Measurements from ENCODE around the gene CALHM6. TPM values are rescaled to one million over a fixed set of nuclear protein-coding genes. Genes with fewer than 3 reads are reported as not detected.

Gene CALHM6
- total and polyA plus RNA-seq, 9 of the 15 experiments (the other 6 are each of a cell fraction or from before 2014, with no cell fraction given) = 0.24 TPM; not detected in 8

DNA sequence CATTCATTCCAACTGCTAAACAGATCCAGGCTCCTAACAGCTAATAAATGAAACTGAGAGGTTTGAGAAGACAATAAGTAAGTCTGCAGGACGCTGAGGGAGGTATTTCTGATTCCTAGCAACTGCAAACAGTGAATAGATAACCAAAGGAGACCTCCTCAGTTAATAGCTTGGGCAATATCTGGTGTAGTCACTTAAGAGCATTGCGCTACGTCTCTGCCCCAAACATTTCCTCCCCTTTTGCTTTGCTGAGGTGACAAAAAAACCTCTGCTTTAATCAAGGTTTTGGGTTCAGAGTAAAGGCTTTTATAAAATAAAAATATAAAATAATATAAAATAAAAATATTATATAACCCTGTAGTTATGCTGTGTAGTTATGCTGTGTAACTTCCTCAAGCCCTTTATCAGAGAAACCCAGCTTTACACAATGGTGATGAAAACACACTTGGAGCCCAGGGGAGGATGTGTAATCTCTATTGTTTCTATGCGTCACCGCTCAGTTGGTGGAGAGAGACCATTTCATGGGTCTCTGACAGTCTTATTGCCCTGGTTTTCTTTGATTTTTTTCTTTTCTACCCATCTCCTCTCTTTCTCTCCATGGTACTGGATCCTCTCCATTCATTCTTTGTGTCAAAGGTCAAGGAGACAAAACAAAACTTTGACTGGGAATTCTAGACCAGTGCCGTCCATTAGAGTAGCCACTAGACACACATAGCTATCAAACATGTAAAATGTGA lies 31.3 kb downstream of the CALHM6 start (continued):
- TF ChIP-seq NFRKB (IDR thresholded peaks at IDR 0.05; ENCODE audit: low read depth) (no peak; the same call in 1 of the 2 replicates), RFX1 (IDR thresholded peaks at IDR 0.05) (peak; percentile 52), HMG20B (CRISPR knock-in tag; IDR thresholded peaks at IDR 0.05) (no peak), FOXM1 (IDR thresholded peaks at IDR 0.05; ENCODE audit: low read depth) (peak; percentile 60), FOXM1 (CRISPR knock-in tag; IDR thresholded peaks at IDR 0.05; ENCODE audit: low read depth) (no peak), GABPA (tag; conservative IDR thresholded peaks at IDR 0.05; ENCODE audit: low read depth) (0 out of 2 replicates have a peak, but pooled peaks have one; percentile 18), ZNF561 (CRISPR knock-in tag; conservative IDR thresholded peaks at IDR 0.05) (no peak), CCNT2 (IDR thresholded peaks at IDR 0.05; ENCODE audit: borderline replicate concordance, extremely low read depth, insufficient read length, low read depth, low read length) (peak; percentile 65), ETV1 (tag; conservative IDR thresholded peaks at IDR 0.05; ENCODE audit: low read depth) (0 out of 2 replicates have a peak, but pooled peaks have one; percentile 34), SMARCC2 (IDR thresholded peaks at IDR 0.05; ENCODE audit: low read depth) (peak; percentile 91), NCOR1 (IDR thresholded peaks at IDR 0.05) (peak; percentile 81), HNRNPH1 (optimal IDR thresholded peaks at IDR 0.05; ENCODE audit: low read depth, low read length) (no peak), POU5F1 (IDR thresholded peaks at IDR 0.05; ENCODE audit: borderline replicate concordance, low read depth, low read length, partially characterized antibody) (no peak), MEIS2 (IDR thresholded peaks at IDR 0.05; ENCODE audit: partially characterized antibody) (peak; percentile 61), NEUROD1 (IDR thresholded peaks at IDR 0.05; ENCODE audit: borderline replicate concordance, low read depth, low read length, partially characterized antibody) (peak; percentile 59)
- TF ChIP-seq, protein P1, sequence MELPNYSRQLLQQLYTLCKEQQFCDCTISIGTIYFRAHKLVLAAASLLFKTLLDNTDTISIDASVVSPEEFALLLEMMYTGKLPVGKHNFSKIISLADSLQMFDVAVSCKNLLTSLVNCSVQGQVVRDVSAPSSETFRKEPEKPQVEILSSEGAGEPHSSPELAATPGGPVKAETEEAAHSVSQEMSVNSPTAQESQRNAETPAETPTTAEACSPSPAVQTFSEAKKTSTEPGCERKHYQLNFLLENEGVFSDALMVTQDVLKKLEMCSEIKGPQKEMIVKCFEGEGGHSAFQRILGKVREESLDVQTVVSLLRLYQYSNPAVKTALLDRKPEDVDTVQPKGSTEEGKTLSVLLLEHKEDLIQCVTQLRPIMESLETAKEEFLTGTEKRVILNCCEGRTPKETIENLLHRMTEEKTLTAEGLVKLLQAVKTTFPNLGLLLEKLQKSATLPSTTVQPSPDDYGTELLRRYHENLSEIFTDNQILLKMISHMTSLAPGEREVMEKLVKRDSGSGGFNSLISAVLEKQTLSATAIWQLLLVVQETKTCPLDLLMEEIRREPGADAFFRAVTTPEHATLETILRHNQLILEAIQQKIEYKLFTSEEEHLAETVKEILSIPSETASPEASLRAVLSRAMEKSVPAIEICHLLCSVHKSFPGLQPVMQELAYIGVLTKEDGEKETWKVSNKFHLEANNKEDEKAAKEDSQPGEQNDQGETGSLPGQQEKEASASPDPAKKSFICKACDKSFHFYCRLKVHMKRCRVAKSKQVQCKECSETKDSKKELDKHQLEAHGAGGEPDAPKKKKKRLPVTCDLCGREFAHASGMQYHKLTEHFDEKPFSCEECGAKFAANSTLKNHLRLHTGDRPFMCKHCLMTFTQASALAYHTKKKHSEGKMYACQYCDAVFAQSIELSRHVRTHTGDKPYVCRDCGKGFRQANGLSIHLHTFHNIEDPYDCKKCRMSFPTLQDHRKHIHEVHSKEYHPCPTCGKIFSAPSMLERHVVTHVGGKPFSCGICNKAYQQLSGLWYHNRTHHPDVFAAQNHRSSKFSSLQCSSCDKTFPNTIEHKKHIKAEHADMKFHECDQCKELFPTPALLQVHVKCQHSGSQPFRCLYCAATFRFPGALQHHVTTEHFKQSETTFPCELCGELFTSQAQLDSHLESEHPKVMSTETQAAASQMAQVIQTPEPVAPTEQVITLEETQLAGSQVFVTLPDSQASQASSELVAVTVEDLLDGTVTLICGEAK (IDR thresholded peaks at IDR 0.05) = no peak
- TF ChIP-seq, protein P1 (CRISPR knock-in tag; IDR thresholded peaks at IDR 0.05) = no peak
- TF ChIP-seq, protein P2, sequence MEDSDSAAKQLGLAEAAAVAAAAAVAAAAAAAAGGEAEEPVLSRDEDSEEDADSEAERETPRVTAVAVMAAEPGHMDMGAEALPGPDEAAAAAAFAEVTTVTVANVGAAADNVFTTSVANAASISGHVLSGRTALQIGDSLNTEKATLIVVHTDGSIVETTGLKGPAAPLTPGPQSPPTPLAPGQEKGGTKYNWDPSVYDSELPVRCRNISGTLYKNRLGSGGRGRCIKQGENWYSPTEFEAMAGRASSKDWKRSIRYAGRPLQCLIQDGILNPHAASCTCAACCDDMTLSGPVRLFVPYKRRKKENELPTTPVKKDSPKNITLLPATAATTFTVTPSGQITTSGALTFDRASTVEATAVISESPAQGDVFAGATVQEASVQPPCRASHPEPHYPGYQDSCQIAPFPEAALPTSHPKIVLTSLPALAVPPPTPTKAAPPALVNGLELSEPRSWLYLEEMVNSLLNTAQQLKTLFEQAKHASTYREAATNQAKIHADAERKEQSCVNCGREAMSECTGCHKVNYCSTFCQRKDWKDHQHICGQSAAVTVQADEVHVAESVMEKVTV (CRISPR knock-in tag; IDR thresholded peaks at IDR 0.05) = no peak
